ENCODE results near the gene PDE7B.

The PDE7B gene

DNA sequence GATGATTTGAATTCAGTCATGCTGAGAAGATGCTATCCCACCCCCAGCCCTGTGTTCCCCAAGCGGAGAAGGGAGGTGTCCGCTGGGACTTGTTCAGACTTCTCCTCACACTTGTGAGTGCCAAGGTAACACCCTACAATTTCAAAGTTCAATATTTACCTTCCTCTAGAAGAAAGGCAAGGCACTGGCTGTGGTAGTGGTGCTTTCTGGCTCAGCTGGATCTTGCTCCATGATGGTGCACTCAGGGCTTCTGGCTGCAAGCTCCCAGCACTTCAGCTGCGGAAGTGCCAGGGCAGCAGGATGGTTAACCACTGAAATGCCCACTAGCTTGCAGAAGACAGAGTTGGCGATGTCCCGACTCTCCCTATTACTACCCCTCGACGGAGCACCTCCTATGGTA is 263.2 kb downstream of the PDE7B start:
- no peak overlapping the region for H3K27ac ChIP-seq
- TF ChIP-seq, protein P1, sequence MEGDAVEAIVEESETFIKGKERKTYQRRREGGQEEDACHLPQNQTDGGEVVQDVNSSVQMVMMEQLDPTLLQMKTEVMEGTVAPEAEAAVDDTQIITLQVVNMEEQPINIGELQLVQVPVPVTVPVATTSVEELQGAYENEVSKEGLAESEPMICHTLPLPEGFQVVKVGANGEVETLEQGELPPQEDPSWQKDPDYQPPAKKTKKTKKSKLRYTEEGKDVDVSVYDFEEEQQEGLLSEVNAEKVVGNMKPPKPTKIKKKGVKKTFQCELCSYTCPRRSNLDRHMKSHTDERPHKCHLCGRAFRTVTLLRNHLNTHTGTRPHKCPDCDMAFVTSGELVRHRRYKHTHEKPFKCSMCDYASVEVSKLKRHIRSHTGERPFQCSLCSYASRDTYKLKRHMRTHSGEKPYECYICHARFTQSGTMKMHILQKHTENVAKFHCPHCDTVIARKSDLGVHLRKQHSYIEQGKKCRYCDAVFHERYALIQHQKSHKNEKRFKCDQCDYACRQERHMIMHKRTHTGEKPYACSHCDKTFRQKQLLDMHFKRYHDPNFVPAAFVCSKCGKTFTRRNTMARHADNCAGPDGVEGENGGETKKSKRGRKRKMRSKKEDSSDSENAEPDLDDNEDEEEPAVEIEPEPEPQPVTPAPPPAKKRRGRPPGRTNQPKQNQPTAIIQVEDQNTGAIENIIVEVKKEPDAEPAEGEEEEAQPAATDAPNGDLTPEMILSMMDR (conservative IDR thresholded peaks at IDR 0.05) = no peak

DNA sequence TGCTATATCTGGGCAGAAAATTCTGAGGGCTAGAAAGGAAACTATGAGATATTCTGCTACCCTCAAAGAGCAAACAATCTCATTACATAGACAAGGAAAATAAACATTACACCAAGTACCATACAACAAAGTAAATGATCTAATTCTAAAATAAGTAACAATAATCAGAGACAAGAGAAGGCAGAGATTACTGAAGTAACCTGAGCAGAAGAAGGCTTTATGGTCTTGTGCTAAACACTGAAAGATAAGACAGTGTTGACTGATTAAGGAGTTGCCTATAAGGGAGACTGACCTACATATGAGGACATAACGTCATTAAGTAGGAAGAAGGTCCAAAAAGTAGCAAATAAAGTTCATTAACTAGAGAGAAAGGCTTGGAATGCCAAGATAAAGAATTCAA is 264.4 kb downstream of the PDE7B start:
- TF ChIP-seq, protein P1 (conservative IDR thresholded peaks at IDR 0.05) = no peak
- H3K27ac ChIP-seq = no peak overlapping the region

DNA sequence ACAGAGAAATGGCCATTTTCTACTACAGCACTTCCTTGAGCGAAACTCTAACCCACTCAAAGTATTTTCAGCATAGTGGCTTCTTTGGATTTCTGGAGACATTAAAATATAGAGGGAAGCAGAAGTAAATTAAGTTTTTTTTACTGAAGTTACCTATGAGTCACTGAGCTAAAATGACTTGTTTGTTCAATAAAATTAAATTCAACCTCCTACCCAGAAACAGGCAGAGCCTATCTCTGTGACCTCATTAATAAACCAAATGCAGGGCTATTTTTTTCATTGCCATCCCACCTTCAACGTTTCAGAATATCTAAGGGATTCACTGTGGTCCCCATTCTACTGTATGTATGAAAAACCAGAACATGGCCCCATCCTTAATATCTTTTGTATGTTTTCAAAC is 265.6 kb downstream of the PDE7B start:
- H3K27ac ChIP-seq = no peak overlapping the region
- TF ChIP-seq, protein P1 (conservative IDR thresholded peaks at IDR 0.05) = no peak

DNA sequence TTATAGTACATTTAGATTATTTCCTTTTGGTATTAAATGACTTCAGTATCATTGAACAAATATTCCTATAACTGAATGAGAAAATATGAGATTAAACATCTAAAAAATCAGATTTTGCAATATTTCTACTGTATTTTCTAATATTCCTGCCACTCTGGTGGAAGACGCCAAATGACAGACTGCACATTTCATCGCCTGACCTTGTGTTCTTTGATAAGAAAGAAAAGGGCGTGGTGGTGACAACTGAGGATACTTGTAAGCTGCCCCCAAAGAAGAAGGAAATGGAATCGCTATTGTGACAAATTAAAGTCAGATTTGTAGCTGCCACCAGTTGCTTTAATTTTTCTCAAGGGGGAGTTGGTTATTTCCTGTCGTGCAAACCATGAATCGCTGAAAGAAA is 267.3 kb downstream of the PDE7B start:
- TF ChIP-seq, protein P1 (conservative IDR thresholded peaks at IDR 0.05) = no peak

DNA sequence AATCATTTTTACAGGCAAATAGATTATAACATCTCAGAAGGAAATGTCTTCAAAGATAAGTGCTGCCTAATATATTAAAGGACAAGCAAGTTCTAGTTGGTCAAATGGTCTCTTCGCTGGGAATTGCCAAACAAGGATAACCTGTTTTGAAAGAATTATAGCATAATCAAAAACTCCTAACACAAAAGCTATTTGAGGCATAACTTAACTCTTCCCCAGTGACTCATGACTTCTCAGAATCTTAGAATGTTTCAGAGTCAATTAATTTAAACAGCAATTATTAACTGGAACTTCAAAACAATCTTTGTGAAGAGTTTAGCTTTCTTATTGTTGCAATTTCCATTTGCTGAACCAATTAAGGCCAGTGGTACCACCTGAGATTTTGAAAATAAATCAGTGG is 272.0 kb downstream of the PDE7B start:
- peak overlapping the region; percentile 43 for H3K27ac ChIP-seq
- TF ChIP-seq, protein P1 (conservative IDR thresholded peaks at IDR 0.05) = no peak

More for the DNA sequence above, 267.3 kb downstream of the PDE7B start:
- H3K27ac ChIP-seq = no peak overlapping the region

DNA sequence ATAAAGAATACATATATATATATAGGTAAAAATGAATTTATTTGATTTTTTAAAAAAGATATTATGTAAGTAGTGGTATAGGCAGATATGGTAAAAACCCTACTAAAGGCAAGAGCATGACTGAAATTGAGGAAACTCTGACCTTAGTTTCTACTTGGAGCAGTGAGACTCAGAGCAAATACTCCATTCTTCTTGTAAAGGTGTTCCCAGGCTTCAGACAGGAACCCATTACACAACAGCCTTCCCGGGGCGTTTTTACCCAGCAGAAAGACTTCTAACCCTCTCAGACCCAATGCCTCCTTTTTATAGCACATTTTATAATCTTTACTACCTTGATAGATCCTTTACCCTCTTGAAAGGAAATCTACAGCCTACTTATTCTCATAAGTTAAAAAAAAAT is 274.1 kb downstream of the PDE7B start:
- H3K27ac ChIP-seq = no peak overlapping the region
- TF ChIP-seq, protein P1 (conservative IDR thresholded peaks at IDR 0.05) = no peak

DNA sequence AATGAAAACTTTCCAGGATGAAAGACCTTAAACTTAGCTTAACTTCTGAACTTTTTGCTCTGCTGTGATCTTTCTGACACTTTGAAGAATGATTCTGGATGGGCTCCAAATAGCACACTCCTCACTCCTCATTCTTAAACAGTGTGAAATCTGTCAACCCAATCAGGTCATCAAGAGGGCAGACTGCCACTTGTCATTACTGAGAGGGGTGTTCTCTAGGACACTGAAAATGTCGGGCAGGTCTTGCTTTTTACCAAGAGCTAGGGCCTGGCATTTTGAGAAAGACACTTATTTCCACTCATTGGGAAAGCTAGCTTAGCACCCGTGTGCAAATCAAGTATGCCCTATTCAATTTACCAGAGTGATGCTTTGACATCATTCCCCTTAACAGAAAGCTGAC is 276.4 kb downstream of the PDE7B start:
- H3K27ac ChIP-seq = no peak overlapping the region
- TF ChIP-seq, protein P1 (conservative IDR thresholded peaks at IDR 0.05) = no peak

DNA sequence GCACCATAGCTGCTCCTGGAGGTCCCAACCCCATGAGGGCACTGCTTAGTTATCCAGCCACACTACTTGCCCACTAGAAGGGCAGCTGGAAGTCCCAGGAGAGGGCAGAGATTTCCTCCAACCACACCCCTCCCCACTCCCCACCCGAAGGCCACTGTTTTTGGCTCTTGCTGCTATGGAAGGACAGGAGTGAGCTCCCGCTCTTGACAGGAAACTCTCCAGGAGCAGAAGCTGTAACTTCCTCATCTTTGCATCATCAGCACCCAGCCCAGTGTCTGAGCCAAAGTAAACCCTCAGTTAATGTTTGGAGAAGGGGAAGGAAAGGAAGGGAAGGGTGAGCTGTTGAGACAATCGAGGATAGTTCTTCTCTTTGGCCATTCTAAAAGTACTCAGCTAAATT is 277.9 kb downstream of the PDE7B start:
- 0 out of 2 replicates have a peak overlapping the region, but pooled peaks have one; percentile 7 for H3K27ac ChIP-seq
- TF ChIP-seq, protein P1 (conservative IDR thresholded peaks at IDR 0.05) = no peak
